KBM-7 (cell line): ENCODE results near the gene NPS.

Source experiments
- DNase-seq: peaks from one replicate; pipeline ENCODE4 v3.0.0-alpha.2; 2015
- in situ Hi-C: fragments of 300-500 bp; cut with MboI; formaldehyde crosslinking; loops from 2 replicates; pipeline ENCODE4 v1.14.3; 2020; ENCODE audit warnings: low sequenced_read_pairs, low pct_unique_long_range_greater_than_20kb, mixed read lengths

NPS gene

DNA sequence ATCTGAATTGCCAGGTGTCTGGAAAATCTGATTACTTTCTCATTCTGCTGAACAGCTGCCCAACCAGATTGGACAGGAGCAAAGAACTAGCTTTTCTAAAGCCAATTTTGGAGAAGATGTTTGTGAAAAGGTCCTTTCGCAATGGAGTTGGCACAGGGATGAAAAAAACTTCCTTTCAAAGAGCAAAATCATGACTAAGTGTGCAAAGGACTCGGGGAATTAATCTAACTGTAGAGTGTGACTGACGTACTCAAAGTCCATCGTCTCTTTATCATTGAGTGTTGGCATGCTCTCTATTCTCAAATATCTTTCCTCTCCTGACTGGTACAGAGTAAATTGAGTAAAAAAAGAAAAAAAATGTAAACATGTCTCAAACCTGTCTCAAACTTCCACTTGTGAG lies 3.3 kb downstream of the NPS start:
- no peak for DNase-seq
- in situ Hi-C loops, result no loop called here

DNA sequence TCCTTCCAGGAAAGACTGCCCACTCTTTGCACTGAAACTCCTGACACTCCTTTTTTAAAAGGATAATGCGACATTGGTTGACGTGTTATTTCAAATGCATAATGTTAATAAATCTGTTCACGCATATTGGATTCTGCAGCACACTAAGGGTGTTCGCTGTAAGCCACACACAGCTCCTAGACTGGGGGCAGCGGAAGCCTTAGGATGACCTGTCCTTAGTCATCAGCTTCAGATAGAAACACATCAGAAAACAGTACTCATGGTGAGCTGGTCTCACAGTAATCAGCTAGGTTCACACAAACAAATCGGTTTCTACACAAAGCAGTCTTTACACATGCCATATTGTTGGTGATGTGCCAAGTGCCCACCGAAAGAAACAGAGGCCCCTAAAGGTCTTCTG lies 4.3 kb downstream of the NPS start:
- no peak for DNase-seq

DNA sequence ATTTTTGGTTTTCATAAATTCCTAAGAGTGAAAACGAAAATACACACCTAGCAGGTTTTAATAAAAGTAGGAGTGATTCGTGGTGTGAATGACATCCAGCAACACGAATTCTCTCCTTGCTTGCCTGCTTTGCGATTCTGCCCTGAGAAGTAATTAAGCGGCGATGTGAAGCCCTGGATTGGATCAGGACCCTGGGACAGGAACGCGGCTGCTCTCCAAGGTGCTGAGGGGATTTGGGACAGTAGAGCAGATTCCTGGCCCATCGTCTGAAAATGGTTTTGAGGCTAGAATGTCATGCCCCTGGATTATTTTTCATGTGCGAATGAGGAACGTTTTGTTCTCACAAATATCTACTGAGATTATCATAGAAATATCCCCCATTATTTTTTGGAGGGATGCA lies 7.8 kb downstream of the NPS start:
- in situ Hi-C loops, result no loop called here
- DNase-seq, result peak; percentile 12

More for the DNA sequence above, 4.3 kb downstream of the NPS start:
- in situ Hi-C loops, result no loop called here

DNA sequence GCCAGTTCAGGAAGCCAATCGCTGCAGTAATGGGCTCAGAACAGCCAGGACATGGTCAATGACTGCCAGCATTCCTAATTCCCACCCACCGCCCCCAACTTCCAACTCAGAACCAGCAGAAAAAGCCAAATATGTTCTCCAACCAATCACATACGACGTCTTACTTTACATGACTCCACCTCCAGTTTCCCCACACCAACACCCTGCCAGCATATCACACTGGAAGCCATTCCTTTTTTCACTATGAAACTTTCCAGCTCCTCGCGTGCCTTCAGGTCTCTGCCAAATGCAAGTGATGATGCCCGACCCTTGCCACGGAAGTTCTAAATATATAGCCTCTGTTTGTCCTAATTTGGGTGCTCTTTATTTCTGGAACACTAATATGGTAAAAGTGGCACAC lies 12.5 kb downstream of the NPS start:
- in situ Hi-C loops, result no loop called here
- DNase-seq, result no peak

DNA sequence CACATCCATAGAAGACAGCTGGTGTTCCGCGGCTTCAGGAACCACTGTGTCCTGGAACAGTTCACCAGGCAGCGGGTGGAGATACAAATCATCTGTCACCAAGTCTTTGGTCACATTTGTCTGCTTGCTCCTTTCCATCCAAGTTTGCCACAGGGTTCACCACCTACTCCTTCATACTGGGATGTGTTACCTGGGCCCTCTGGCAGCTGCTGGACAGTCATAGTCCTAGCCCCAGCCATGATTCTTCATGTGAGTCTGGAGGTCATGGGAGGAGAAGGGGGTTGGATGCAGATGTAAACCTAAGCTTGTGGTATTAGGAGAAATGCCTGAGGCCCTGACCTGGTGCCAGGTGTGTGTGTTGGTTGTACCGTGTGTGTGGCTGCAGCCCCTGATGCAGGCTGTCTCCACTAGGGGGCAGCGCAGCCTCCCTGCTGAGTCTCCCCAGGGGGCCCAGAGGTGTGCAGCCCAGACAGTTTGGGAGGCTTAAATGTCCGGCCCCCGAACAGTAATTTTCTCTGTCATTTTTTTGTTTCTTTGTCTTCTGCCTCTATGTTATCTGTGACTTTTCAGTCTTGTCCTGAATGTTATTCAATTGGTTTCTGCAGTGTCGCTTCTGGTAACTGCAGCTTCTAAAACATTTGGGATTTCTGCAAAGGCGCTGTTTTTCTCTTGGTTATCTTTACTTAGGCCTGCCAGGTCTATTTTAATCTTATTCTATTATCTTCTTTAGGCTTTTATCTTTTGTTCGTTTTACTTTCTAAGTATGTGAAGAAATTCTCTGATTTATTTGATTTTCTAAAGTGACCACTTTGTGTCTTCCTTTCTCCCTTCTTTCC lies 14.8 kb downstream of the NPS start:
- in situ Hi-C loops, result no loop called here
- DNase-seq, result peak; percentile 27

DNA sequence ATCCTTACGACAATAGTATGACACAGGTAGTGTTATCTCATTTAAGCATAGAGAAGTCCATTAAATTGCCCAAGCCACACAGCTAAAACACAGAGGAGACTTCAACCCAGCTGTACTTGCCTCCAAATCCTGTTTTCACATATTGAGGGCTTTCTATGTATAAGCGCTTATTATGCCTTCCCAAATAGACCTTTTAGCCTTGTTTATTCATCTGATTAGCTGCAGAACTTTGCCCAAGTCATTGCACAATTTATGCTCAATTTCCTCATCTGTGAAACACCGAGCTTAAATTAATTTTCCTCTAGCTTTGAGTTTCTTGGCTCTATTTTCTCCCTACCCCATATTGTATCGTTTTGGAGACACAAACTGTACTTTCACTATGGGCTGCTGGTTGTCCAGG lies 15.5 kb downstream of the NPS start:
- in situ Hi-C loops, result no loop called here
- no peak for DNase-seq

GRCh38 chr10:127565583-127565982 lies 16.5 kb downstream of the NPS start:
- no peak for DNase-seq
- in situ Hi-C loops, result no loop called here

DNA sequence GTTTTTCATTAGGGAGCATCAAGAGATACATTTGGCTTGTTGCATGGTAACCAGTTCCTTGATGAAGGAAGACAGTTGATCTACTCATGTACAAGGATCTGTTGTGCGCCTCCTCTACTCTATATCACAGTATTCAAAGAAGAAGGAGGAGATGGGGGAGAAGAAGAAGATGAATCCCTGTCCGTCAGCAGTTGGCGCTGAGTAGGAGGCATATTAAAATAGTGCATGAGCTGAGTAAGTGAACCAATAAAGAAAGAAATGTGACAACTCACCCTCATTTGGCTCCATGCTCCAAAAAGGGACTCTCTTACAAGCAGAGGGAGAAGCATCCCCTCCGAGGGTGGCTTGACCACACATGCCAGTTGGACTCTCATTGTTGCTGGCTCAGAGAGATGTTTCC lies 20.1 kb downstream of the NPS start:
- no peak for DNase-seq
- in situ Hi-C loops, result no loop called here

- no peak for DNase-seq
- in situ Hi-C loops, result no loop called here
Measured at GRCh38 chr10:127570036-127570435, 20.9 kb downstream of the NPS start.

GRCh38 chr10:127571386-127571785 lies 22.3 kb downstream of the NPS start:
- in situ Hi-C loops, result no loop called here
- no peak for DNase-seq

- in situ Hi-C loops, result no loop called here
- no peak for DNase-seq
Measured at GRCh38 chr10:127576051-127576450, 26.9 kb downstream of the NPS start.

- no peak for DNase-seq
- in situ Hi-C loops, result no loop called here
Measured at GRCh38 chr10:127576740-127577161, 27.6 kb downstream of the NPS start.

- in situ Hi-C loops, result no loop called here
- DNase-seq, result no peak
Measured at GRCh38 chr10:127577376-127578258, 28.5 kb downstream of the NPS start.

- in situ Hi-C loops, result no loop called here
Measured at GRCh38 chr10:127578259-127578960, 29.3 kb downstream of the NPS start.

GRCh38 chr10:127578961-127579305 lies 29.8 kb downstream of the NPS start:
- in situ Hi-C loops, result no loop called here
- DNase-seq, result no peak

More at GRCh38 chr10:127578259-127578960, 29.3 kb downstream of the NPS start:
- no peak for DNase-seq

- DNase-seq, result no peak
- in situ Hi-C loops, result no loop called here
Measured at GRCh38 chr10:127579640-127580039, 30.5 kb downstream of the NPS start.

DNA sequence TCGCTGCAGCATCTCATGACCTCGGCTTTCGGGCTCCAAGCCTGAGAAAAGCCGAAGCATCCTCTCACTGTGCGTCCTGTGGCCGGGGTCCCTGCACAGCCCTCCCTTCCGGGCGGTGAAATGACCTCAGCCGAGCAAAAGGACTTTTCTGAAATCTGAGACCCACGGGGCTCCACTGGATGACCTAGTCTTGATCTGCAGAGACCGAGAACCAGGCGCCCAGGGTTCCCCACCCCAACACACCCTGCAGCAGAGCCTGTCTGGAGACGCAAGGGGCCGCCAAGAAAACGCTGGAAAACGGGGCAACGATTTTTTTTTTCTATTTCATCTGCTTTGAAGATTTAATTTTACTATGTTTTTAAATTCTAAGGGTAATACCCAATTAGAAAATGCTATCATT lies 31.7 kb downstream of the NPS start:
- no peak for DNase-seq
- in situ Hi-C loops, result no loop called here

GRCh38 chr10:127585519-127586023 lies 36.5 kb downstream of the NPS start:
- in situ Hi-C loops, result no loop called here
- no peak for DNase-seq

- in situ Hi-C loops, result no loop called here
Measured at GRCh38 chr10:127587668-127588365, 38.7 kb downstream of the NPS start.

More at GRCh38 chr10:127587668-127588365, 38.7 kb downstream of the NPS start:
- DNase-seq, result no peak
